HG03378 (cell line): ENCODE measurements around the gene TEF.

Experiments
- ATAC-seq: cut with Tn5 transposase; IDR thresholded peaks from one replicate; pipeline ENCODE4 v1.9.1; 2021; ENCODE audit warnings: mild to moderate bottlenecking, moderate library complexity; ENCODE audit not compliant: unreplicated experiment

Gene TEF

GRCh38 chr22:41353862-41354575 lies 27.7 kb upstream of the TEF start:
- no peak for ATAC-seq

GRCh38 chr22:41354979-41355378 lies 26.8 kb upstream of the TEF start:
- no peak for ATAC-seq

GRCh38 chr22:41355895-41356294 lies 25.8 kb upstream of the TEF start:
- ATAC-seq, result no peak

GRCh38 chr22:41356430-41357028 lies 25.2 kb upstream of the TEF start:
- ATAC-seq, result no peak

- no peak for ATAC-seq
Observed at GRCh38 chr22:41357191-41357590, 24.6 kb upstream of the TEF start.

GRCh38 chr22:41358927-41359326 lies 22.8 kb upstream of the TEF start:
- ATAC-seq, result no peak

DNA sequence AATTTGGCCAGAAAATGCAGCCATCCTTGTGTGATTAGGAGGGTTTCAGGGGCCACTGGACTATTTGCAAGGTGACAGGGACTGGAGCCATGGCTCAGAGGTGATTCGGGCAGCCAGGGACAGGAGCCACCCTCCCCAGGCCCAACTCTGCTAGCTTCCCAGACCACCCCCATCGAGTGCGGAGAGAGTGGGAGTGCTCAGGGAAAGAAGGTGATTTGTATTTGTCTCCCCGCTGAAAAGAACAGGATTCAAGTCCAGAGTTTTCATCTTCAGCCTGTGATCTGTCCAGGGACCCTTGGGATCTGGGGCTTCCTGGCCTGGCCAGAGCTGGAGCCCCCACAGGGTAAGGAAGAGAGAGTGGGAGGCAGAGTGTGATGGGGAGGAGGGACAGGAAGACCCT lies 22.4 kb upstream of the TEF start:
- ATAC-seq, result no peak

DNA sequence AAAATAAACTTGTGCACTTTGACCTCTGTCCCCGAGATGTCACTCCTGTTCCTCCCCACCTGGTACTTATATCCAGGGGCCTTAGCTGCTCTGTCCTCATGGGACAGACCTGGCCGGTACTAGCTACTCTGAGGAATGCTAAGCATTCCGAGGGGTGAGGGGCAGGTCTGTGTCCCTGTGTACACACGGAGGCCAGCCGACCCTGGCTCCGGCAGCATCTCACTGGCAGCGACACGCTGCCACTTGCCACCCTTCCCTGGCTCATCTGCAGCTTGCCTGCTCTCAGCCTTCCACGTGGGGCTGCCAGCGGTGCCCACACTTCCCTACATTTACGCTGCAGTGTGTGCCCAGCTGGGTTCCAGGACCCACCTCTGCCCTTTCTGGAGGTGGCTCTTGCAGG lies 21.6 kb upstream of the TEF start:
- no peak for ATAC-seq

DNA sequence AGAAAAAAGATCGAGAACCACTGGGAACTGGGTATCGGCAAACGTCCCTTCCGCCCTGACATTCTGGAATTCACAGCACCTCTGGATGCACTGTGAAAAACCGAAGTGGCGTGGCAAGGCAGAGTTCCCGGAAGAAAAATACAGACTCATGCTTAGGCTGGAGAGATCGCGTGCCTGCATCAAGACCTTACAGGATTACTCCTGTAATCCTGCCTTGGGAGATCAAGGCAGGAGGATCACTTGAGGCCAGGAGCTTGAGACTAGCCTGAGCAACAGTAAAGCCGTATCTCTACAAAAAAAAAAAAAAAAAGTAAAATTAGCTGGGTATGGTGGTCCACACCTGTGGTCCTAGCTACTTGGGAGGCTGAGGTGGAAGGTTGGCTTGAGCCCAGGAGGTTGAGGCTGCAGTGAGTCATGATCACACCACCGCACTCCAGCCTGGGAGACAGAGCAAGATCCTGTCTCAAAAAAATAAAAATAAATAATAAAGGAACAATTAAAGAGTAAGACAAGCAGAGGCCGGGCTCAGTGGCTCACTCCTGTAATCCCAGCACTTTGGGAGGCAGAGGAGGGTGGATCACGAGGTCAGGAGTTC lies 19.9 kb upstream of the TEF start:
- no peak for ATAC-seq

DNA sequence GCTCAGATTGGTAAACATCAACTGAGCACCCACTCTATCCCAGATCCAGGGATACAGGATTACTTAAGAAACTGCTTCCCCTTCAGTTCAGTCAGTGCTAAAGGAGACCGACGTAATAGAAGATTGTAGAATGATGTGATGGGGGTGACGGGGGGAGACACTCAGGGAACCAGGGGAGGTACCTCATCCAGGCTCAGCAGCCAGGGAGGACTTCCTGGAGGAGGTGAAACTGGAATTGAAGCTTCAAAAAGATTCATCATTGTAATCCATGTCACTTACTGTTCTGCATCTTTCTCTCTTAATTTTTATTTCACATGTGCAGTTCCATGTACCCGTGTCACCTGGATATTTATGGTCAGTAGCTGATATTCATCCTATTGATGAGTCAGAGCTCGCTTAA lies 19.1 kb upstream of the TEF start:
- no peak for ATAC-seq

- no peak for ATAC-seq
Observed at GRCh38 chr22:41364233-41364632, 17.5 kb upstream of the TEF start.

DNA sequence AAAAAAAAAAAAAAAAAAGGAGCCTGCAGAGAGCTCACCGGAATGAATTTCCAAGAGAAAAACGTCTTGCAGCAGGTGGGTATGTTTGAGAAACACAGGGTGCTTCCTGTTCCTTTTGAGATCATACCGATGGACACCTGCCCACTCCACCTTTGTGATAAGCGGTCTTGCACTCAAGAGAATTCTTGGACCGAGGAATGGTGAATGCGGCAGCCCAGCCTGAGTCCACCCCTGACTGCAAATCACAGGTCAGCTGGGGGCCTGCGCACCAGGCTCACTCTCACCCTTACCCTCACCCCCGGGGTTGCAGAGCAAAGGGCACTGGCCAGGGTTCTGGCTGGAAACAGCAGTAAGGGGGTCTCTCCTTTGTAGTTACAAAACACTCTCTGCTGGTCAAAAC lies 16.8 kb upstream of the TEF start:
- no peak for ATAC-seq

GRCh38 chr22:41365425-41365824 lies 16.3 kb upstream of the TEF start:
- no peak for ATAC-seq

GRCh38 chr22:41366323-41367029 lies 15.3 kb upstream of the TEF start:
- no peak for ATAC-seq

DNA sequence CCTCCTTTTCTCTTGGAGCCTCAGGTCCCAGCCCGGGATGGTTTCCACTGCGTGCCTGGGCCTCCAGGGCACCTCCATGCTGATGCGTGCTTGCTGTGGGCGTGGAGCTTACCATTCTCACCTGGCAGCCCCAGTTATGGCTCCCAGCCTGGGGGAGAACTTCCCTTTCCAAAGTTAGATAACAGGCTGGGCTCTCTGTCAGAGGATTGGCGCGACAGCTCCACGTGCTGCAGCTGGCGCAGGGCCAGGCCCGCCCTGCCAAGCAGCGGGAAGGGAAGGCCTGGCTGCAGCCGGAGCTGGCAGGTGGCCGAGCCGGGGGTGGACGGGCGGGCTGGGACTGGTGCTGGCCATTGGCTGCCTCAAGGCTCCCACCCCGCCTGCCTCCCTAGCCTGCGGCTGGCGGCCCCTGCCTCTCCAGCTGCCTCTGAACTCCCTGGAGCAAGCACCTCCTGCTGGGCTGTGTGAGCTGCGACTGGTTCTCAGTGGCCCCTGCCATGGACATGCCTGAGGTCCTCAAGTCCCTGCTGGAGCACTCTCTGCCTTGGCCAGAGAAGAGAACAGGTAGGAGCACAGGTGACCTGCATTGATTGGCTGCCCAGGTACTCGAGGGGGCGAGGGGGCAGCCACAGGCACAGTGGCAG lies 14.6 kb upstream of the TEF start:
- no peak for ATAC-seq

DNA sequence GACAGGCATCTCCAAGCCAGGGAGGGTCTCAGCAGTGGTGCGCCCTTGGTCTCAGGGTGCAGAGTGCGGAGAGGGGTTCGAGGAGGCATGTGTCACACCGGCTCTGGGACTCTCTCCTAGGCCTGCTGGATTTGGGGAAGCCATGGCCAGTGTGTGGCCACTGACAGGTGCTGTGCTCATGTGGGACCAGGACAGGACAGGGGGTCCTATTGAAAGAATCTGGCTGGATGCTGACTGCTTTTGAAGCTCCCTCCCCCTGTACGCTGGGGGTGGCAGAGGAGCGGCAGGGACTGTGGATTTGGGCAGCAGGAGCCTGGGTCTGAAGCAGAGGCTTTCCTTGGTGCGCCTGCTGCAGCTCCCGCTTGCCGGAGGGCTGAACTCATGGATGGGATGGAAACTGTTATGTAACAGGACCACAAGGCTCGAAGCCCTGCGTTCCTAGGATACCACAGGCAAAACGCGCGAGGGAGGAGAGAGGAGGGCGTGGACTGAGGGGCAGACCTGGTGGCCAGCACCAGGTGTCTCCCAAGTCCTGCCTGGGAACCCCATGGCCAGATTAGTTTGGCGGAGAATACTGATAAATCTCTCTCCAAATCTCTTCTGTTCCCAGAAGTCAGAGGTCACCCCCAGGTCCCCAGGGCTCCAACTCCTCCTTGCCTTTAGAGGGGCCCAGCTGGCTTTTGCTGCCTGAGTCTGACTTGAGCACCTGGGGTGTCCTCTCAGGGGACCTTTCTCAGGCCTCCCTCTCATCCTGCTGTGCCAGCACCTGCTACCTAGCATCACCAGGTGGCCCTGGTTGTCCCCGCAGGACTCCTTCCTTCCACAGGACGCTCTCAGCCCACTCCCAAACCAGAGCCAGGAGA lies 13.8 kb upstream of the TEF start:
- no peak for ATAC-seq

GRCh38 chr22:41368543-41369423 lies 13.0 kb upstream of the TEF start:
- ATAC-seq, result no peak

DNA sequence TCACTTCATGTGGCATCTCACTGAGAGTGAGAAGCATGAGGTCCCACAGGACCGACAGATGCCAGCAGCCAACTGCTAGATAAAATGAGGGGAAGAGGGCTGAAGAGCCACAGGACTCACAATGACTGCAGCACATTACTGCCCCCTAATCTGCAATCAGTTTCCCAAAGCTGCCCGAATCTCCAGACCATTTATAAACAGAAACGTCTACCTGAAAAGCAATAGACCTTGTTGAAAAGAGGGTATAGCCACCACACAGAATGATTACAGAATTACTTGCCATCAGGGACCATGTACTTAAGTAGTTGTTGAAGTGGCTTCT lies 12.4 kb upstream of the TEF start:
- ATAC-seq, result no peak

GRCh38 chr22:41369837-41370236 lies 11.9 kb upstream of the TEF start:
- ATAC-seq, result no peak

GRCh38 chr22:41377846-41378245 lies 3.9 kb upstream of the TEF start:
- ATAC-seq, result no peak
